Endothelial cell (in vitro differentiated cells): Measurements from ENCODE around the gene HMGCS1. TPM values are rescaled to one million over a fixed set of nuclear protein-coding genes. Genes with fewer than 3 reads are reported as not detected.

Experiments used
- DNase-seq: peaks from one replicate; pipeline ENCODE4 v3.0.0; 2021; ENCODE audit warnings: low spot score
- H3K27ac Mint-ChIP-seq: one replicate; pipeline ENCODE4 v1.8.0; 2021; ENCODE audit warnings: mixed read lengths, inconsistent platforms; ENCODE audit not compliant: unreplicated experiment
- H3K27me3 Mint-ChIP-seq: one replicate; pipeline ENCODE4 v1.8.0; 2021; ENCODE audit warnings: mild to moderate bottlenecking, moderate library complexity, mixed read lengths, inconsistent platforms; ENCODE audit not compliant: unreplicated experiment
- H3K36me3 Mint-ChIP-seq: one replicate; pipeline ENCODE4 v1.8.0; 2021; ENCODE audit warnings: mild to moderate bottlenecking, low read depth, mixed read lengths, inconsistent platforms; ENCODE audit not compliant: unreplicated experiment
- H3K4me1 Mint-ChIP-seq: one replicate; pipeline ENCODE4 v1.8.0; 2021; ENCODE audit warnings: mild to moderate bottlenecking, mixed read lengths, inconsistent platforms; ENCODE audit not compliant: unreplicated experiment
- H3K4me3 Mint-ChIP-seq: one replicate; pipeline ENCODE4 v1.8.0; 2021; ENCODE audit warnings: mild to moderate bottlenecking, mixed read lengths, inconsistent platforms; ENCODE audit not compliant: unreplicated experiment
- H3K9me3 Mint-ChIP-seq: one replicate; pipeline ENCODE4 v1.8.0; 2021; ENCODE audit warnings: mixed read lengths, inconsistent platforms; ENCODE audit not compliant: unreplicated experiment
- CTCF ChIP-seq: fragments of 200-600 bp; sonication (generic); IDR thresholded peaks from one replicate; pipeline ENCODE4 v1.5.0; 2021; ENCODE audit warnings: antibody characterized with exemption; ENCODE audit not compliant: unreplicated experiment
- total RNA-seq: library from RNA; stranded (reverse); fragmentation: NEBNext Ultra II Directional; extraction: Animal tissue kit (Norgen Biotek cat#: 25700); gene quantifications from one replicate; pipeline ENCODE4 v1.2.1, GENCODE V29; 2021; ENCODE audit not compliant: unreplicated experiment

The HMGCS1 gene
- total RNA-seq, 1 donor from 2014 or later: 192 TPM

GRCh38 chr5:43255704-43256103 lies 57.5 kb downstream of the HMGCS1 start:
- DNase-seq: no peak
- Mint-ChIP-seq H3K36me3 (no peaks in the 10 kb centered on the region), H3K27ac (no peak overlapping the region), H3K4me1 (no peaks in the 10 kb centered on the region), H3K9me3 (no peaks in the 10 kb centered on the region), H3K27me3 (peaks cover 7% of the 10 kb centered on the region), H3K4me3 (no peak overlapping the region)
- no peak for TF ChIP-seq CTCF

GRCh38 chr5:43251754-43252153 lies 61.5 kb downstream of the HMGCS1 start:
- no peak for TF ChIP-seq CTCF
- H3K27ac Mint-ChIP-seq: no peak overlapping the region
- no peaks in the 10 kb centered on the region for H3K36me3 Mint-ChIP-seq
- H3K4me1 Mint-ChIP-seq: no peaks in the 10 kb centered on the region
- DNase-seq: no peak
- no peak overlapping the region for H3K4me3 Mint-ChIP-seq
- H3K27me3 Mint-ChIP-seq: peaks cover 9% of the 10 kb centered on the region
- H3K9me3 Mint-ChIP-seq: no peaks in the 10 kb centered on the region

- Mint-ChIP-seq H3K27me3 (peaks cover 8% of the 10 kb centered on the region), H3K27ac (no peak overlapping the region)
These were observed 67.4 kb downstream of the HMGCS1 start for GRCh38 chr5:43245724-43246385.

GRCh38 chr5:43244823-43245565 lies 68.2 kb downstream of the HMGCS1 start:
- no peaks in the 10 kb centered on the region for H3K36me3 Mint-ChIP-seq
- peaks cover 8% of the 10 kb centered on the region for H3K27me3 Mint-ChIP-seq
- H3K9me3 Mint-ChIP-seq: no peaks in the 10 kb centered on the region
- no peak for DNase-seq
- H3K4me3 Mint-ChIP-seq: no peak overlapping the region
- peaks cover 7% of the 10 kb centered on the region for H3K4me1 Mint-ChIP-seq
- no peak overlapping the region for H3K27ac Mint-ChIP-seq
- TF ChIP-seq CTCF: no peak

More at GRCh38 chr5:43245724-43246385, 67.4 kb downstream of the HMGCS1 start:
- DNase-seq: no peak
- Mint-ChIP-seq H3K9me3 (no peaks in the 10 kb centered on the region), H3K36me3 (no peaks in the 10 kb centered on the region), H3K4me3 (no peak overlapping the region), H3K4me1 (peaks cover 7% of the 10 kb centered on the region)
- TF ChIP-seq CTCF: no peak

- H3K9me3 Mint-ChIP-seq: no peaks in the 10 kb centered on the region
- H3K4me1 Mint-ChIP-seq: peaks cover 7% of the 10 kb centered on the region
- H3K27ac Mint-ChIP-seq: no peak overlapping the region
- H3K27me3 Mint-ChIP-seq: peaks cover 5% of the 10 kb centered on the region
- no peak for DNase-seq
- no peak for TF ChIP-seq CTCF
- no peaks in the 10 kb centered on the region for H3K36me3 Mint-ChIP-seq
- no peak overlapping the region for H3K4me3 Mint-ChIP-seq
These were observed 69.9 kb downstream of the HMGCS1 start for GRCh38 chr5:43243270-43243669.
